ENCODE results near the gene RNF17.

GRCh38 chr13:24887759-24888158, 123.8 kb downstream of the RNF17 start:
- TF ChIP-seq CTCF (IDR thresholded peaks at IDR 0.05), result no peak
- TF ChIP-seq ZFX (IDR thresholded peaks at IDR 0.05; ENCODE audit: borderline replicate concordance), result no peak
